K562 (cell line): ENCODE results near the gene POU2F1. TPM values are rescaled to one million over a fixed set of nuclear protein-coding genes. Genes with fewer than 3 reads are reported as not detected.

Source experiments
- ATAC-seq: fragments of 200-7000 bp; cut with Tn5 transposase; 3 replicates; pipeline ENCODE4 v1.9.1; 2020; ENCODE audit warnings: moderate library complexity
- BruUV-seq: library from RNA; stranded (reverse); fragments of 400-500 nt; replicated peaks from 2 replicates; lab custom pipeline; 2021; lab: Mats Ljungman, UMichigan
- CTCF ChIA-PET: fragments of 300-600 bp; formaldehyde crosslinking; extraction: SDS; loops from one replicate; lab custom pipeline; 2021; ENCODE audit warnings: low intra/inter-chr PET ratio; lab: Yijun Ruan, JAX
- POLR2A ChIA-PET: fragments of 300-600, 350-650 bp; sonication (Branson Sonifier 250); formaldehyde crosslinking; extraction: SDS; loops from one replicate; lab custom pipeline; 2021; ENCODE audit warnings: antibody characterized with exemption, inconsistent platforms; lab: Yijun Ruan, JAX
- DNase-seq, 4 experiments: peaks; one replicate each; pipeline versions ENCODE4 v3.0.0 to v3.0.0-alpha.2; 2011 to 2018; ENCODE audit warnings: low spot score in 3 of 4, mixed read lengths in 3 of 4; ENCODE audit errors: extremely low read depth in 1 of 4
- FAIRE-seq: peaks from 2 replicates; lab custom pipeline; 2011; peaks lifted over from hg19 to GRCh38; lab: Jason Lieb, UNC
- H2AFZ ChIP-seq: 2 replicates; pipeline ENCODE4 v1.6.0; 2011; ENCODE audit warnings: low read depth, low read length, control low read depth, inconsistent platforms
- H3K27ac ChIP-seq: fragments of 200-600 bp; 3 replicates; pipeline ENCODE4 v1.8.0; 2011; ENCODE audit warnings: low read depth, mild to moderate bottlenecking, control low read depth, inconsistent platforms, low read length, moderate library complexity, mixed read lengths; ENCODE audit errors: extremely low read depth
- H3K27me3 ChIP-seq, 2 experiments: fragments of 300-600 bp in 1 of 2; 2 replicates in 1 of 2; 3 replicates in 1 of 2; pipeline versions ENCODE4 v1.6.0 to v1.8.0; 2011; ENCODE audit warnings: inconsistent platforms in 2 of 2, low read length in 2 of 2, mild to moderate bottlenecking in 1 of 2, mixed read lengths in 1 of 2, moderate library complexity in 1 of 2; ENCODE audit not compliant: control insufficient read depth in 2 of 2, insufficient read depth in 2 of 2
- H3K36me3 ChIP-seq: fragments of 300-600 bp; 3 replicates; pipeline ENCODE4 v1.8.0; 2011; ENCODE audit warnings: mild to moderate bottlenecking, low read length, inconsistent platforms; ENCODE audit not compliant: control insufficient read depth, insufficient read depth
- H3K4me1 ChIP-seq, 2 experiments: fragments of 200-600 bp in 1 of 2; replicated peaks in 1 of 2; 2 replicates in 1 of 2; 3 replicates in 1 of 2; pipeline versions ENCODE4 v1.5.1 to v1.8.0; 2011; ENCODE audit warnings: inconsistent platforms in 2 of 2, low read length in 2 of 2, mild to moderate bottlenecking in 1 of 2, mixed read lengths in 1 of 2, moderate library complexity in 1 of 2; ENCODE audit not compliant: control insufficient read depth in 2 of 2, insufficient read depth in 2 of 2
- H3K4me2 ChIP-seq: 2 replicates; pipeline ENCODE4 v1.6.1; 2011; ENCODE audit warnings: low read length, control low read depth, inconsistent platforms, mixed read lengths; ENCODE audit not compliant: insufficient read depth
- H3K4me3 ChIP-seq: fragments of 200-600 bp; sonication (generic), shearing (Covaris generic); 2 replicates; pipeline ENCODE4 v1.5.1; 2016; ENCODE audit warnings: control low read depth, inconsistent platforms
- H3K79me2 ChIP-seq: fragments of 200-600 bp; 3 replicates; pipeline ENCODE4 v1.8.0; 2011; ENCODE audit warnings: low read length, inconsistent platforms; ENCODE audit not compliant: control insufficient read depth, insufficient read depth
- H3K9ac ChIP-seq, 2 experiments: 2 replicates each; pipeline versions ENCODE4 v1.6.0 to v1.6.1; 2011; ENCODE audit warnings: low read depth in 2 of 2, low read length in 2 of 2, control low read depth in 1 of 2, inconsistent platforms in 1 of 2, mild to moderate bottlenecking in 1 of 2, mixed read lengths in 1 of 2; ENCODE audit not compliant: insufficient read depth in 1 of 2
- H3K9me1 ChIP-seq: one replicate; pipeline ENCODE4 v1.6.0; 2011; ENCODE audit warnings: inconsistent platforms, mild to moderate bottlenecking, low read length, moderate library complexity; ENCODE audit not compliant: control insufficient read depth, insufficient read depth
- H3K9me3 ChIP-seq: replicated peaks from 2 replicates; pipeline ENCODE4 v1.5.1; 2011; ENCODE audit warnings: low read depth, low read length, inconsistent platforms; ENCODE audit not compliant: control insufficient read depth, insufficient read depth
- H4K20me1 ChIP-seq: replicated peaks from 2 replicates; pipeline ENCODE4 v1.6.1; 2011; ENCODE audit warnings: low read length, inconsistent platforms, mixed read lengths; ENCODE audit not compliant: control insufficient read depth, insufficient read depth
- BCL6 ChIP-seq: fragments of 250-450 bp; sonication (Bioruptor Pico); IDR thresholded peaks from 2 replicates; pipeline ENCODE4 v1.4.0; 2020
- GATAD2A ChIP-seq: fragments of 450-650 bp; IDR thresholded peaks from 2 replicates; pipeline ENCODE4 v1.6.1; 2017
- HDAC2 ChIP-seq: fragments of 450-650 bp; IDR thresholded peaks from 2 replicates; pipeline ENCODE4 v1.6.1; 2016; ENCODE audit warnings: mild to moderate bottlenecking
- JUND ChIP-seq, 2 experiments: IDR thresholded peaks; 2 replicates in 1 of 2; 3 replicates in 1 of 2; pipeline ENCODE4 v1.6.1; 2011; ENCODE audit warnings: borderline replicate concordance in 2 of 2, low read depth in 2 of 2, low read length in 2 of 2, improper control_type of control experiment in 1 of 2, missing biosample characterization in 1 of 2, missing genetic modification characterization in 1 of 2, missing genetic modification reagents in 1 of 2
- POLR3A ChIP-seq: IDR thresholded peaks from 2 replicates; pipeline ENCODE4 v1.6.1; 2011; ENCODE audit warnings: borderline replicate concordance, mild to moderate bottlenecking, moderate library complexity; ENCODE audit not compliant: insufficient read length, insufficient read depth; ENCODE audit errors: extremely low read depth
- RBM17 ChIP-seq: fragments of 200-400 bp; formaldehyde crosslinking; IDR thresholded peaks from 2 replicates; pipeline ENCODE4 v1.6.1; 2017; ENCODE audit warnings: low read depth, mild to moderate bottlenecking, low read length, borderline replicate concordance
- in situ Hi-C: fragments of 300-500 bp; cut with MboI; formaldehyde crosslinking; loops from 4 replicates; pipeline ENCODE4 v1.15.0; 2018; ENCODE audit warnings: inconsistent platforms, mixed read lengths
- intact Hi-C: fragments of 100-400 bp; cut with micrococcal nuclease; formaldehyde crosslinking; loops from 2 replicates; pipeline ENCODE4 v1.14.2; 2022
- polyA plus RNA-seq, 8 experiments: library from polyadenylated mRNA; depleted of rRNA in 4 of 8; stranded (reverse) in 5 of 8; unstranded in 3 of 8; fragments of >200 nt; fragmentation: Nextera tagmentation in 2 of 8; fragmentation: Illumina TruSeq in 1 of 8; extraction: Ambion mirVana in 2 of 8; extraction: Trizol in 1 of 8; gene quantifications; 2 replicates each; pipeline versions ENCODE4 v1.2.1 to v1.2.3, GENCODE V29; 2011 to 2014; ENCODE audit warnings: inconsistent platforms in 1 of 8, missing spikeins in 1 of 8
- total RNA-seq, 7 experiments: library from RNA; depleted of rRNA in 6 of 7; stranded (reverse); fragments of >200 nt in 6 of 7; fragmentation: Illumina TruSeq in 2 of 7; extraction: Trizol in 2 of 7; gene quantifications; 2 replicates each; pipeline versions ENCODE4 v1.2.1 to v1.2.3, GENCODE V29; 2011 to 2021; ENCODE audit warnings: low replicate concordance in 1 of 7
- TF ChIP-seq, protein P1 (sequence below): fragments of 200-800 bp; sonication (Bioruptor generic); IDR thresholded peaks from 2 replicates; pipeline ENCODE4 v1.6.1; 2016; ENCODE audit warnings: missing genetic modification characterization, missing compliant biosample characterization
- TF ChIP-seq, protein P2 (sequence below): fragments of 450-650 bp; IDR thresholded peaks from 2 replicates; pipeline ENCODE4 v1.6.1; 2016; ENCODE audit warnings: mild to moderate bottlenecking
- TF ChIP-seq, protein P3 (sequence below): sonication (generic); formaldehyde crosslinking; IDR thresholded peaks from 2 replicates; pipeline ENCODE4 v1.8.1; 2023; ENCODE audit warnings: missing genetic modification reagents, mild to moderate bottlenecking, borderline replicate concordance

POU2F1 gene
- total and polyA plus RNA-seq, 9 of the 15 experiments (the other 6 are each of a cell fraction or from before 2014, with no cell fraction given) = 2.6 to 22.3 (median 8.8) TPM

GRCh38 chr1:167418391-167418790, 197.7 kb downstream of the POU2F1 start:
- FAIRE-seq = no peak
- POLR2A ChIA-PET = interaction anchor here (0.8 to 1.2 kb wide), 3 partner anchors 9 to 16 kb away, joined by 3 read pairs; no protein-coding TSS in a partner anchor
- CTCF ChIA-PET = no interaction called here
- TF ChIP-seq, protein P1, sequence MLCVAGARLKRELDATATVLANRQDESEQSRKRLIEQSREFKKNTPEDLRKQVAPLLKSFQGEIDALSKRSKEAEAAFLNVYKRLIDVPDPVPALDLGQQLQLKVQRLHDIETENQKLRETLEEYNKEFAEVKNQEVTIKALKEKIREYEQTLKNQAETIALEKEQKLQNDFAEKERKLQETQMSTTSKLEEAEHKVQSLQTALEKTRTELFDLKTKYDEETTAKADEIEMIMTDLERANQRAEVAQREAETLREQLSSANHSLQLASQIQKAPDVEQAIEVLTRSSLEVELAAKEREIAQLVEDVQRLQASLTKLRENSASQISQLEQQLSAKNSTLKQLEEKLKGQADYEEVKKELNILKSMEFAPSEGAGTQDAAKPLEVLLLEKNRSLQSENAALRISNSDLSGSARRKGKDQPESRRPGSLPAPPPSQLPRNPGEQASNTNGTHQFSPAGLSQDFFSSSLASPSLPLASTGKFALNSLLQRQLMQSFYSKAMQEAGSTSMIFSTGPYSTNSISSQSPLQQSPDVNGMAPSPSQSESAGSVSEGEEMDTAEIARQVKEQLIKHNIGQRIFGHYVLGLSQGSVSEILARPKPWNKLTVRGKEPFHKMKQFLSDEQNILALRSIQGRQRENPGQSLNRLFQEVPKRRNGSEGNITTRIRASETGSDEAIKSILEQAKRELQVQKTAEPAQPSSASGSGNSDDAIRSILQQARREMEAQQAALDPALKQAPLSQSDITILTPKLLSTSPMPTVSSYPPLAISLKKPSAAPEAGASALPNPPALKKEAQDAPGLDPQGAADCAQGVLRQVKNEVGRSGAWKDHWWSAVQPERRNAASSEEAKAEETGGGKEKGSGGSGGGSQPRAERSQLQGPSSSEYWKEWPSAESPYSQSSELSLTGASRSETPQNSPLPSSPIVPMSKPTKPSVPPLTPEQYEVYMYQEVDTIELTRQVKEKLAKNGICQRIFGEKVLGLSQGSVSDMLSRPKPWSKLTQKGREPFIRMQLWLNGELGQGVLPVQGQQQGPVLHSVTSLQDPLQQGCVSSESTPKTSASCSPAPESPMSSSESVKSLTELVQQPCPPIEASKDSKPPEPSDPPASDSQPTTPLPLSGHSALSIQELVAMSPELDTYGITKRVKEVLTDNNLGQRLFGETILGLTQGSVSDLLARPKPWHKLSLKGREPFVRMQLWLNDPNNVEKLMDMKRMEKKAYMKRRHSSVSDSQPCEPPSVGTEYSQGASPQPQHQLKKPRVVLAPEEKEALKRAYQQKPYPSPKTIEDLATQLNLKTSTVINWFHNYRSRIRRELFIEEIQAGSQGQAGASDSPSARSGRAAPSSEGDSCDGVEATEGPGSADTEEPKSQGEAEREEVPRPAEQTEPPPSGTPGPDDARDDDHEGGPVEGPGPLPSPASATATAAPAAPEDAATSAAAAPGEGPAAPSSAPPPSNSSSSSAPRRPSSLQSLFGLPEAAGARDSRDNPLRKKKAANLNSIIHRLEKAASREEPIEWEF (CRISPR knock-in tag) = no peak
- no peak for TF ChIP-seq RBM17
- TF ChIP-seq HDAC2 = no peak
- TF ChIP-seq, protein P2, sequence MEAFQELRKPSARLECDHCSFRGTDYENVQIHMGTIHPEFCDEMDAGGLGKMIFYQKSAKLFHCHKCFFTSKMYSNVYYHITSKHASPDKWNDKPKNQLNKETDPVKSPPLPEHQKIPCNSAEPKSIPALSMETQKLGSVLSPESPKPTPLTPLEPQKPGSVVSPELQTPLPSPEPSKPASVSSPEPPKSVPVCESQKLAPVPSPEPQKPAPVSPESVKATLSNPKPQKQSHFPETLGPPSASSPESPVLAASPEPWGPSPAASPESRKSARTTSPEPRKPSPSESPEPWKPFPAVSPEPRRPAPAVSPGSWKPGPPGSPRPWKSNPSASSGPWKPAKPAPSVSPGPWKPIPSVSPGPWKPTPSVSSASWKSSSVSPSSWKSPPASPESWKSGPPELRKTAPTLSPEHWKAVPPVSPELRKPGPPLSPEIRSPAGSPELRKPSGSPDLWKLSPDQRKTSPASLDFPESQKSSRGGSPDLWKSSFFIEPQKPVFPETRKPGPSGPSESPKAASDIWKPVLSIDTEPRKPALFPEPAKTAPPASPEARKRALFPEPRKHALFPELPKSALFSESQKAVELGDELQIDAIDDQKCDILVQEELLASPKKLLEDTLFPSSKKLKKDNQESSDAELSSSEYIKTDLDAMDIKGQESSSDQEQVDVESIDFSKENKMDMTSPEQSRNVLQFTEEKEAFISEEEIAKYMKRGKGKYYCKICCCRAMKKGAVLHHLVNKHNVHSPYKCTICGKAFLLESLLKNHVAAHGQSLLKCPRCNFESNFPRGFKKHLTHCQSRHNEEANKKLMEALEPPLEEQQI = no peak
- TF ChIP-seq GATAD2A = no peak
- no peak for TF ChIP-seq POLR3A
- no peak for TF ChIP-seq BCL6
- TF ChIP-seq, protein P3, sequence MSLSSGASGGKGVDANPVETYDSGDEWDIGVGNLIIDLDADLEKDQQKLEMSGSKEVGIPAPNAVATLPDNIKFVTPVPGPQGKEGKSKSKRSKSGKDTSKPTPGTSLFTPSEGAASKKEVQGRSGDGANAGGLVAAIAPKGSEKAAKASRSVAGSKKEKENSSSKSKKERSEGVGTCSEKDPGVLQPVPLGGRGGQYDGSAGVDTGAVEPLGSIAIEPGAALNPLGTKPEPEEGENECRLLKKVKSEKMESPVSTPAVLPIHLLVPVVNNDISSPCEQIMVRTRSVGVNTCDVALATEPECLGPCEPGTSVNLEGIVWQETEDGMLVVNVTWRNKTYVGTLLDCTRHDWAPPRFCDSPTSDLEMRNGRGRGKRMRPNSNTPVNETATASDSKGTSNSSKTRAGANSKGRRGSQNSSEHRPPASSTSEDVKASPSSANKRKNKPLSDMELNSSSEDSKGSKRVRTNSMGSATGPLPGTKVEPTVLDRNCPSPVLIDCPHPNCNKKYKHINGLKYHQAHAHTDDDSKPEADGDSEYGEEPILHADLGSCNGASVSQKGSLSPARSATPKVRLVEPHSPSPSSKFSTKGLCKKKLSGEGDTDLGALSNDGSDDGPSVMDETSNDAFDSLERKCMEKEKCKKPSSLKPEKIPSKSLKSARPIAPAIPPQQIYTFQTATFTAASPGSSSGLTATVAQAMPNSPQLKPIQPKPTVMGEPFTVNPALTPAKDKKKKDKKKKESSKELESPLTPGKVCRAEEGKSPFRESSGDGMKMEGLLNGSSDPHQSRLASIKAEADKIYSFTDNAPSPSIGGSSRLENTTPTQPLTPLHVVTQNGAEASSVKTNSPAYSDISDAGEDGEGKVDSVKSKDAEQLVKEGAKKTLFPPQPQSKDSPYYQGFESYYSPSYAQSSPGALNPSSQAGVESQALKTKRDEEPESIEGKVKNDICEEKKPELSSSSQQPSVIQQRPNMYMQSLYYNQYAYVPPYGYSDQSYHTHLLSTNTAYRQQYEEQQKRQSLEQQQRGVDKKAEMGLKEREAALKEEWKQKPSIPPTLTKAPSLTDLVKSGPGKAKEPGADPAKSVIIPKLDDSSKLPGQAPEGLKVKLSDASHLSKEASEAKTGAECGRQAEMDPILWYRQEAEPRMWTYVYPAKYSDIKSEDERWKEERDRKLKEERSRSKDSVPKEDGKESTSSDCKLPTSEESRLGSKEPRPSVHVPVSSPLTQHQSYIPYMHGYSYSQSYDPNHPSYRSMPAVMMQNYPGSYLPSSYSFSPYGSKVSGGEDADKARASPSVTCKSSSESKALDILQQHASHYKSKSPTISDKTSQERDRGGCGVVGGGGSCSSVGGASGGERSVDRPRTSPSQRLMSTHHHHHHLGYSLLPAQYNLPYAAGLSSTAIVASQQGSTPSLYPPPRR (CRISPR knock-in tag) = no peak
- TF ChIP-seq JUND (IDR thresholded peaks at IDR 0.05; ENCODE audit: borderline replicate concordance, low read depth, low read length) = no peak
- no peak for TF ChIP-seq JUND (tag; IDR thresholded peaks at IDR 0.05; ENCODE audit: borderline replicate concordance, low read depth, low read length)
- no peak overlapping the region for H3K4me2 ChIP-seq
- no peak overlapping the region for H2AFZ ChIP-seq
- no peaks in the 10 kb centered on the region for H3K79me2 ChIP-seq
- H4K20me1 ChIP-seq = no peaks in the 10 kb centered on the region
- in situ Hi-C loops (no loop called here), intact Hi-C loops (no loop called here)
- no peaks in the 10 kb centered on the region for H3K9me3 ChIP-seq
- BruUV-seq = no TSS peak
- H3K36me3 ChIP-seq = peaks cover 3% of the 10 kb centered on the region; the same call in 1 of the 3 replicates
- no peak overlapping the region for H3K27ac ChIP-seq
- no peaks in the 10 kb centered on the region for H3K9me1 ChIP-seq
- no peak overlapping the region for H3K4me3 ChIP-seq
- H3K9ac ChIP-seq = no peak overlapping the region
- H3K27me3 ChIP-seq = no peaks in the 10 kb centered on the region
- DNase-seq = no peak
- H3K4me1 ChIP-seq = peaks cover 6 to 7% of the 10 kb centered on the region in 2 experiments; a peak in 3 of 5 replicates
- ATAC-seq = no peak
